ENCODE data around the gene PNLDC1. TPM values are rescaled to one million over a fixed set of nuclear protein-coding genes. Genes with fewer than 3 reads are reported as not detected.
A peak's percentile ranks its signal among the peaks of the same experiment; 100 is the strongest.
"Not testable (repeated sequence)": the region's sequence is repeated elsewhere in the genome, so short reads cannot be mapped to it uniquely, and the experiment has no call there.

Gene PNLDC1
- total RNA-seq, 1 donor from 2014 or later: not detected

DNA sequence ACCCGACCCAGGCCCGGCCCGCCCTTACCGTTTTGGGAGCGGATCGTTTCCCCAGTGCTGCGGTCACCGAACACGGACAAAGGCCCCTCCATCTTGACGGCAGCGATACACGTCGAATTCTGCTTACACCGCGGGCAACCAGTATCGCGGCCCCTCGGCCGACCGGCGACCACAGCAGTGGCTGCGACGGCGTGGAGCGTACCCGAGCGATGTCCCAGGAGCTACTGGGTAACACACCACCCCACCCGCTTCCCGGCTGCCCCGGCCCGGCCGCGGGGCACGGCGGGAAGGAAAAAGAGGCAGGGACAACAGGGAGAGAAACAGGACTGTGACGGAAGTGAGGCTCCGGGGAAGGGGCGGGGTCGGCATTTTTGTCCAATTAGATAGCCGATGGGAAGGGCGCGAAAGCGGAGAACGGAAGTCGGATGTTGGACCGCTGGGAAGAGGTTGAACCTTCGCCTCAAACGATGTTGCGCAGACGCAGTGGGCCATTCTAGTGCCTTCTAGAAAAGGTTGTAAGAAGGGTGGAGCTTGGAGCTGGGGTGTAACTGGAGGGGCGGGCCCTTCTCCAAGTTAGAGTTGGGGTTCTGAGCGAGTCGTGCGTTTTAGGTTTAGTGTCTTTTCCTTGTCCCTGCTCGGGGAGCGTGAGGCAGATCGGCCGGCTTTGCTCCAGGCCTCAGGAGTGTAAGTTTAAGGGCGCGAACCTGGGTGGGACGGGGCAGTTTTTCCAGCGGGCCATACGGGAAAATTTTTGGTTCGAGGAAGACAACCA lies 10.5 kb upstream of the PNLDC1 start, which contains the start of gene TCP1:
TSS of gene TCP1 (minus strand) at position 226 of the 772 bp plus-strand sequence. CDS start at position 92, 134 bp downstream.
- no peaks in the 10 kb centered on the region for H3K36me3 ChIP-seq (ENCODE audit: control insufficient read depth, insufficient read depth, low read length)
- H3K27me3 ChIP-seq (ENCODE audit: control insufficient read depth, insufficient read depth, low read length): no peaks in the 10 kb centered on the region
- TF ChIP-seq, protein P1, sequence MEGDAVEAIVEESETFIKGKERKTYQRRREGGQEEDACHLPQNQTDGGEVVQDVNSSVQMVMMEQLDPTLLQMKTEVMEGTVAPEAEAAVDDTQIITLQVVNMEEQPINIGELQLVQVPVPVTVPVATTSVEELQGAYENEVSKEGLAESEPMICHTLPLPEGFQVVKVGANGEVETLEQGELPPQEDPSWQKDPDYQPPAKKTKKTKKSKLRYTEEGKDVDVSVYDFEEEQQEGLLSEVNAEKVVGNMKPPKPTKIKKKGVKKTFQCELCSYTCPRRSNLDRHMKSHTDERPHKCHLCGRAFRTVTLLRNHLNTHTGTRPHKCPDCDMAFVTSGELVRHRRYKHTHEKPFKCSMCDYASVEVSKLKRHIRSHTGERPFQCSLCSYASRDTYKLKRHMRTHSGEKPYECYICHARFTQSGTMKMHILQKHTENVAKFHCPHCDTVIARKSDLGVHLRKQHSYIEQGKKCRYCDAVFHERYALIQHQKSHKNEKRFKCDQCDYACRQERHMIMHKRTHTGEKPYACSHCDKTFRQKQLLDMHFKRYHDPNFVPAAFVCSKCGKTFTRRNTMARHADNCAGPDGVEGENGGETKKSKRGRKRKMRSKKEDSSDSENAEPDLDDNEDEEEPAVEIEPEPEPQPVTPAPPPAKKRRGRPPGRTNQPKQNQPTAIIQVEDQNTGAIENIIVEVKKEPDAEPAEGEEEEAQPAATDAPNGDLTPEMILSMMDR (IDR thresholded peaks at IDR 0.05; ENCODE audit: insufficient read depth, low read length, poor library complexity, severe bottlenecking): no peak
- peak within 1 kb of the TSS; percentile 99 for H3K4me3 ChIP-seq (ENCODE audit: low read depth, low read length)
- DNase-seq (ENCODE audit: low read depth): peak; percentile 98

DNA sequence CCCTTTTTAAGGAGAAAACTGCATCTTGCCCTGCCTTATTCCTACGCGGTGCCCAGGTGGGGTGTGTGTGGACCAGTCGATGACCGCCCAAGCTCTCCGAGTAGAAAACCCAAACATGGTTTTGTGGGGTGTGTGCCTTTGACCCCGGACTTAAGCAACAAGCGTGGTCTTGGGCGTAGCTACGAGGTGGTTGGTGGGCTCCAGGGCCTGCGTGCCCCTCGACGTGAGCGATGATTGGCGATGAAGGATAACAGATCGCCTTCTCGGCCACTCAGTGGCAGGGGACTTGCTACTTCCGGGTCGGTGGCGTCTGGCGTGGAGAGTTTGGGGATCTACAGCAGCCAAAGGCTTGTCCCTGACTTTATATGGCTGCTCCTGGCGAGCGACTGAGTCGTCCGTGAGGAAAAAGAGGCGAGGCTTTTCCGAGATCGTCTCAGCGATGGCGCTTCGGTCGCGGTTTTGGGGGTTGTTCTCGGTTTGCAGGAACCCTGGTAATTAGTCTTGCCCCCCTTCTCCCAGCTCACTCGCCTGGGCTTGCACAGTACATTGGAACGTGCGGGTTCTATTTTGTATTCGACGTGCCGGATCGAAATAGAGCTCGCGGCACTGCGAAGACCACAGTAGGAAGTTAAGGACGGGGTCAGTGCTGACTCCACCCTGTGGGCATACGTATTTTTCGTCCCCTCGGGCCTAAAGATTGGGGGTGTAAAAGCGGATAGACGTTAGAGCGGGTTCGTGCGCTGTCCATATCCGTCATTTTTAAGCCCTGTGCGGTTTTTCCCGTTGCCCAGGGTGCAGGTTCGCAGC lies 9.7 kb upstream of the PNLDC1 start, which contains the start of gene MRPL18:
TSS of gene MRPL18 (plus strand) at position 319 of the 807 bp plus-strand sequence. CDS start at position 440, 121 bp downstream.
- DNase-seq (ENCODE audit: low read depth): peak; percentile 92
- Histone ChIP-seq H3K27me3 (ENCODE audit: control insufficient read depth, insufficient read depth, low read length) (no peaks in the 10 kb centered on the region), H3K4me3 (ENCODE audit: low read depth, low read length) (peak within 1 kb of the TSS; percentile 99), H3K36me3 (ENCODE audit: control insufficient read depth, insufficient read depth, low read length) (no peaks in the 10 kb centered on the region)
- TF ChIP-seq, protein P1 (IDR thresholded peaks at IDR 0.05; ENCODE audit: insufficient read depth, low read length, poor library complexity, severe bottlenecking): no peak

DNA sequence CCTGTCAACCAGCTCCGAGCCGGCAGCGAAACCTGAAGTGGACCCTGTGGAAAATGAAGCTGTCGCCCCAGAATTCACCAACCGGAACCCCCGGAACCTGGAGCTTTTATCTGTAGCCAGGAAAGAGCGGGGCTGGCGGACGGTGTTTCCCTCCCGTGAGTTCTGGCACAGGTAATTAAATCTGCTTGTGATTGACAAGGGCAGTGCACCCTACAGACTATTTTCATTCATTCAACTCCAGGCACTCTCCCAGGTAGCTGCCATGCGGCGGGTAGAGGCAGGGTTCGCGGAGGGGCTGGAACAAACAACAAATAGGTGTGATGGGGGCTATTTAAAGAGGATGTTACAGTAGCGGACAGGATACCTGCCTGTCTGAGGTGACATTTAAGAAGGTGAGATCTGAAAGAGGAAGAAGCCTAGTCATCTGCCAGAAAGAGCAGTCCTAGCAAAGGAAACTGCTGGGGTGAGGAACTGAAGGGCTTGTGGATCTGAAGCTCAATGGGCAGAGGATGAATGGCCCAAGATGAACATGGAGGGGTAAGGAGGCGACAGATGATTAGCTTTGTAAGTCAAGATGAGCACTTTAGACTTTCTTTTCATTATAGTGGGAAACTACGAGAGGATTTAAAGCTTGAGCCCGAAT lies 9.0 kb upstream of the PNLDC1 start:
- TF ChIP-seq, protein P1 (IDR thresholded peaks at IDR 0.05; ENCODE audit: insufficient read depth, low read length, poor library complexity, severe bottlenecking): no peak
- H3K36me3 ChIP-seq (ENCODE audit: control insufficient read depth, insufficient read depth, low read length): no peaks in the 10 kb centered on the region
- H3K4me3 ChIP-seq (ENCODE audit: low read depth, low read length): peak overlapping the region; percentile 99
- H3K27me3 ChIP-seq (ENCODE audit: control insufficient read depth, insufficient read depth, low read length): no peaks in the 10 kb centered on the region
- no peak for DNase-seq (ENCODE audit: low read depth)

DNA sequence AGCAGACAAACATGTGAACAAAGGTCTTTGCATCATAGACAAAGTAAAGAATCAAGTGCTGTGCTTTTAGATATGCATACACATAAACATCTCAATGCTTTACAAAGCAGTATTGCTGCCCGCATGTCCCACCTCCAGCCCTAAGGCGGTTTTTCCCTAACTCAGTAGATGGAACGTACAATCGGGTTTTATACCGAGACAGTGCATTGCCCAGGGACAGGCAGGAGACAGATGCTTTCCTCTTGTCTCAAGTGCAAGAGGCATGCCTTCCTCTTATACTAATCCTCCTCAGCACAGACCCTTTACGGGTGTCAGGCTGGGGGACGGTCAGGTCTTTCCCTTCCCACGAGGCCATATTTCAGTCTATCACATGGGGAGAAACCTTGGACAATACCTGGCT lies 5.1 kb upstream of the PNLDC1 start:
- not testable (repeated sequence) for H3K4me3 ChIP-seq (ENCODE audit: low read depth, low read length); H3K36me3 ChIP-seq (ENCODE audit: control insufficient read depth, insufficient read depth, low read length); DNase-seq (ENCODE audit: low read depth); H3K27me3 ChIP-seq (ENCODE audit: control insufficient read depth, insufficient read depth, low read length)

DNA sequence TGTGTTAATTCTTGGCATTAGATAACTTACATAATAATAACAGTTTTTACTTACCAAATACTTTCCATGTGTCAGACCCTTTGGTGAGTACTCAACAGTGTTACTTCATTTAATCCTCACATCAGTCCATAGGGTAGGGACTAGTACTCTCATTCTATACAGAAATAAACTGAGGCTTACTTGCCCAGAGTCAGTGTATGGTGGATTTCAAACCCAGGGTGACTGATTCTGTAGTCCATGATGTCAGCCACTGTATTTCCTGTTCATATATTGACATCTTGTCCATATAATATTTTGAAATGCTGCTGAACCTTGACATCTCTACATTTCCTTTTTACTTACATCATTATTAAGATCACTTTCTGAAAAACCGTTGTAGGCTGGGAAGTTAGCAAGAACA lies 2.5 kb upstream of the PNLDC1 start:
- H3K27me3 ChIP-seq (ENCODE audit: control insufficient read depth, insufficient read depth, low read length): no peaks in the 10 kb centered on the region
- H3K36me3 ChIP-seq (ENCODE audit: control insufficient read depth, insufficient read depth, low read length): no peaks in the 10 kb centered on the region
- H3K4me3 ChIP-seq (ENCODE audit: low read depth, low read length): no peak overlapping the region
- no peak for DNase-seq (ENCODE audit: low read depth)
- TF ChIP-seq, protein P1 (IDR thresholded peaks at IDR 0.05; ENCODE audit: insufficient read depth, low read length, poor library complexity, severe bottlenecking): no peak

DNA sequence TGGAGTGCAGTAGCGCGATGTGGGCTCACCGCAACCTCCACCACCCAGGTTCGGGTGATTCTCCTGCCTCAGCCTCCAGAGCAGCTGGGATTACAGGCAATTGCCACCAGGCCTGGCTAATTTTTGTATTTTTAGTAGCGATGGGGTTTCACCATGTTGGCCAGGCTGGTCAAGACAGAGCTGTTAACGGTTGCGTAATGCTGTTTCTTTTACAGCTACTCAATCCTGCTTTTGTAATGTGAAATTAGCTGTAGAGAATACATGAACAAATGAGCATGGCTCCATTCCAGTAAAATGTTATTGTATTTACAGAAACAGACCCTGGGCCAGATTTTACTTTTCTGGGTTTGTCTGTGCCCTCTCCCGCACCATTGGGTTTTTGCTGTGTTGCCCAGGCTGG lies 1.9 kb downstream of the PNLDC1 start:
- DNase-seq (ENCODE audit: low read depth): no peak
- Histone ChIP-seq H3K27me3 (ENCODE audit: control insufficient read depth, insufficient read depth, low read length) (no peaks in the 10 kb centered on the region), H3K4me3 (ENCODE audit: low read depth, low read length) (no peak overlapping the region), H3K36me3 (ENCODE audit: control insufficient read depth, insufficient read depth, low read length) (no peaks in the 10 kb centered on the region)
- TF ChIP-seq, protein P1 (IDR thresholded peaks at IDR 0.05; ENCODE audit: insufficient read depth, low read length, poor library complexity, severe bottlenecking): no peak

Measured in kidney epithelial cell (primary cell).